RWPE1 (cell line): ENCODE data around the gene BLOC1S2.

ENCODE experiments used
- CTCF ChIA-PET: fragments of 350-600 bp; sonication (Branson Sonifier 250); formaldehyde crosslinking; extraction: SDS; loops from one replicate; lab custom pipeline; 2021; lab: Yijun Ruan, JAX
- POLR2A ChIA-PET: fragments of 400-600 bp; formaldehyde crosslinking; extraction: SDS; loops from one replicate; lab custom pipeline; 2020; ENCODE audit warnings: antibody characterized with exemption; ENCODE audit not compliant: low non-redundant PET; lab: Yijun Ruan, JAX
- DNase-seq: peaks from one replicate; pipeline ENCODE4 v3.0.0; 2012; ENCODE audit warnings: low spot score
- H3K27ac ChIP-seq: fragments of 450-650 bp; 2 replicates; pipeline ENCODE4 v1.5.1; 2017
- TF ChIP-seq, protein P1 (sequence below): fragments of 450-650 bp; conservative IDR thresholded peaks from 2 replicates; pipeline ENCODE4 v1.5.1; 2017; ENCODE audit warnings: low read depth, mild to moderate bottlenecking

Gene BLOC1S2

GRCh38 chr10:100239851-100240250, 46.6 kb downstream of the BLOC1S2 start:
- TF ChIP-seq, protein P1, sequence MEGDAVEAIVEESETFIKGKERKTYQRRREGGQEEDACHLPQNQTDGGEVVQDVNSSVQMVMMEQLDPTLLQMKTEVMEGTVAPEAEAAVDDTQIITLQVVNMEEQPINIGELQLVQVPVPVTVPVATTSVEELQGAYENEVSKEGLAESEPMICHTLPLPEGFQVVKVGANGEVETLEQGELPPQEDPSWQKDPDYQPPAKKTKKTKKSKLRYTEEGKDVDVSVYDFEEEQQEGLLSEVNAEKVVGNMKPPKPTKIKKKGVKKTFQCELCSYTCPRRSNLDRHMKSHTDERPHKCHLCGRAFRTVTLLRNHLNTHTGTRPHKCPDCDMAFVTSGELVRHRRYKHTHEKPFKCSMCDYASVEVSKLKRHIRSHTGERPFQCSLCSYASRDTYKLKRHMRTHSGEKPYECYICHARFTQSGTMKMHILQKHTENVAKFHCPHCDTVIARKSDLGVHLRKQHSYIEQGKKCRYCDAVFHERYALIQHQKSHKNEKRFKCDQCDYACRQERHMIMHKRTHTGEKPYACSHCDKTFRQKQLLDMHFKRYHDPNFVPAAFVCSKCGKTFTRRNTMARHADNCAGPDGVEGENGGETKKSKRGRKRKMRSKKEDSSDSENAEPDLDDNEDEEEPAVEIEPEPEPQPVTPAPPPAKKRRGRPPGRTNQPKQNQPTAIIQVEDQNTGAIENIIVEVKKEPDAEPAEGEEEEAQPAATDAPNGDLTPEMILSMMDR = no peak
- CTCF ChIA-PET = interaction anchor here (0.7 to 1.1 kb wide), 2 partner anchors 8 to 15 kb away, joined by 3 to 4 read pairs; no protein-coding TSS in a partner anchor
- no peak for DNase-seq
- H3K27ac ChIP-seq = no peak overlapping the region
- POLR2A ChIA-PET = no interaction called here

- DNase-seq = no peak
- CTCF ChIA-PET = interaction anchor here (0.7 kb wide), 1 partner anchor 386 kb away, joined by 3 read pairs; no protein-coding TSS in a partner anchor
- TF ChIP-seq, protein P1 = no peak
- POLR2A ChIA-PET = no interaction called here
- H3K27ac ChIP-seq = no peak overlapping the region
Observed at GRCh38 chr10:100238429-100238828, 48.1 kb downstream of the BLOC1S2 start.

- TF ChIP-seq, protein P1 = no peak
- H3K27ac ChIP-seq = no peak overlapping the region
- ChIA-PET POLR2A (no interaction called here), CTCF (interaction anchor here (0.7 kb wide), 1 partner anchor 25 kb away, joined by 3 read pairs; no protein-coding TSS in a partner anchor)
- DNase-seq = no peak
Observed at GRCh38 chr10:100232101-100232500, 54.4 kb downstream of the BLOC1S2 start.

DNA sequence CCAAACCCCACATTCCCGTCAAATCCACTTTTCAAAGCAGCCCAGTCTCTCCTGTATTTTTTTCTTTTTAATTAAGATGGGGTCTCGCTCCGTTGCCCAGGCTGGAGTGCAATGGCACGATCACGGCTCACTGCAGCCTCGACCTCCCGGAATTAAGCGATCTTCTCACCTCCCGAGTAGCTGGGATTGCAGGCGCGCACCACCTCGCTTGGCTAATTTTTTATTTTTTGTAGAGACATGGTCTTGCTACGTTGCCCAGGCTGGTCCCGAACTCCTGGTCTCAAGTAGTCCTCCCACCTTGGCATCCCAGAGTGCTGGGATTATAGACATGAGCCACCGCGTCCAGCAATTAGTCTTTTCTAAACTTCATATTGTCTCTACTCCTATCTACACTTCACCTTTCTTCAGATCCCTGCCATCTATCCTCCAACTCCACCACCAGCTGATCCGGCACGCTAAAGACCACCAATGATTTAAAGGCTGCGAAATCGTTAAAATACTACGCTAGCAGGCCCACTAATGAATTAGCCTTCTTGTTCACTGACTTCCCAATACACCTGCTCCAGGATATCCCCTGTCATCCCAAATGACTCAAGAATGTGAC, 56.6 kb downstream of the BLOC1S2 start:
- CTCF ChIA-PET = no interaction called here

GRCh38 chr10:100223879-100224278, 62.6 kb downstream of the BLOC1S2 start:
- TF ChIP-seq, protein P1 = no peak
- ChIA-PET CTCF (no interaction called here), POLR2A (no interaction called here)

More for the DNA sequence above, 56.6 kb downstream of the BLOC1S2 start:
- DNase-seq = no peak
- peak overlapping the region; percentile 71 for H3K27ac ChIP-seq
- POLR2A ChIA-PET = no interaction called here
- TF ChIP-seq, protein P1 = no peak

More at GRCh38 chr10:100223879-100224278, 62.6 kb downstream of the BLOC1S2 start:
- no peak overlapping the region for H3K27ac ChIP-seq
- DNase-seq = no peak
